H1 (cell line): ENCODE data around the gene SH3BGRL. TPM values are rescaled to one million over a fixed set of nuclear protein-coding genes. Genes with fewer than 3 reads are reported as not detected.

Source experiments
- RAD21 ChIP-seq, 2 experiments: IDR thresholded peaks in 1 of 2; conservative IDR thresholded peaks in 1 of 2; 2 replicates each; pipeline ENCODE4 v1.6.1; 2011; ENCODE audit warnings: low read depth in 2 of 2, low read length in 2 of 2, improper control_type of control experiment in 1 of 2, inconsistent platforms in 1 of 2, mild to moderate bottlenecking in 1 of 2, moderate library complexity in 1 of 2
- polyA plus RNA-seq, 7 experiments: library from polyadenylated mRNA; depleted of rRNA in 3 of 7; stranded (reverse) in 5 of 7; unstranded in 2 of 7; fragments of >200 nt in 5 of 7; fragments of 200-250 nt in 2 of 7; gene quantifications; 1 replicate in 5 of 7; 2 replicates in 1 of 7; 4 replicates in 1 of 7; pipeline versions ENCODE4 v1.2.1 to v1.2.3, GENCODE V29; 2011 to 2013; ENCODE audit warnings: missing spikeins in 2 of 7, mixed read lengths in 2 of 7
- total RNA-seq: library from RNA; stranded (reverse); fragmentation: NEBNext Ultra II Directional; extraction: Animal tissue kit (Norgen Biotek cat#: 25700); gene quantifications from 2 replicates; pipeline ENCODE4 v1.2.1, GENCODE V29; 2021

The SH3BGRL gene
- total and polyA plus RNA-seq, 2 of the 8 experiments (the other 6 are each of a cell fraction or from before 2014, with no cell fraction given) = 36.3 to 49.6 TPM

GRCh38 chrX:81259714-81260395 is 58.0 kb downstream of the SH3BGRL start (continued):
- TF ChIP-seq RAD21 (IDR thresholded peaks at IDR 0.05 in 1 of 2, conservative IDR thresholded peaks at IDR 0.05 in 1 of 2; ENCODE audit: low read depth in 2 of 2, low read length in 2 of 2) = no peak
